Esophagus squamous epithelium (tissue), 5 donors: ENCODE data around the gene KRT84. TPM values are rescaled to one million over a fixed set of nuclear protein-coding genes. Genes with fewer than 3 reads are reported as not detected.

Source experiments
- DNase-seq: peaks from one replicate; lab custom pipeline; 2025; lab: John Stamatoyannopoulos, UW
- H3K27ac ChIP-seq, 4 donors: fragments of 200-600 bp; sonication (generic); one replicate each; pipeline ENCODE4 v1.5.1; 2016 to 2019; ENCODE audit warnings: mild to moderate bottlenecking in 1 of 4
- H3K27me3 ChIP-seq, 4 donors: fragments of 200-600 bp; sonication (generic); 1 replicate in 3 of 4; 2 replicates in 1 of 4; pipeline versions ENCODE4 v1.5.1 to v1.6.0; 2017 to 2021; ENCODE audit warnings: antibody characterized with exemption in 1 of 4
- H3K36me3 ChIP-seq, 3 donors: fragments of 200-600 bp; sonication (generic); one replicate each; pipeline ENCODE4 v1.5.1; 2016 to 2019
- H3K4me1 ChIP-seq, 3 donors: fragments of 200-600 bp; sonication (generic); one replicate each; pipeline ENCODE4 v1.5.1; 2017 to 2019
- H3K4me3 ChIP-seq, 4 donors: fragments of 200-600 bp; sonication (generic); 1 replicate in 3 of 4; 2 replicates in 1 of 4; pipeline ENCODE4 v1.5.1; 2016 to 2019; ENCODE audit warnings: mild to moderate bottlenecking in 2 of 4, moderate library complexity in 1 of 4
- H3K9me3 ChIP-seq, 3 donors: fragments of 200-600 bp; sonication (generic); one replicate each; pipeline ENCODE4 v1.5.1; 2016 to 2019
- POLR2A ChIP-seq, 4 donors: fragments of 450-650 bp; IDR thresholded peaks; one replicate each; pipeline ENCODE4 v1.6.1; 2017; ENCODE audit warnings: antibody characterized with exemption in 4 of 4, mild to moderate bottlenecking in 4 of 4, moderate library complexity in 3 of 4
- WGBS, 2 donors: methylation state at CpG; one replicate each; pipeline ENCODE4 v1.1.5; 2018; 5-methylcytosine and 5-hydroxymethylcytosine counted together
- intact Hi-C: fragments of 100-400 bp; cut with DNase I; formaldehyde crosslinking; loops from one replicate; pipeline ENCODE4 v1.15.0; 2022
- total RNA-seq, 4 donors: library from RNA; depleted of rRNA; stranded (reverse); fragments of >200 nt; gene quantifications; one replicate each; pipeline ENCODE4 v1.1.0, GENCODE V29; 2016
- TF ChIP-seq, protein P1 (sequence below), 6 experiments: fragments of 450-650 bp in 4 of 6; fragments of 200-600 bp in 2 of 6; sonication (generic) in 2 of 6; IDR thresholded peaks; one replicate each; pipeline ENCODE4 v1.5.1; 2016 to 2019; ENCODE audit warnings: antibody characterized with exemption in 6 of 6, mild to moderate bottlenecking in 4 of 6, moderate library complexity in 4 of 6
- donor health status: DM: yes; HTN: yes; CAD: no.

KRT84 gene
- total RNA-seq, 4 donors from 2014 or later = 0.30 TPM; not detected in 3

DNA sequence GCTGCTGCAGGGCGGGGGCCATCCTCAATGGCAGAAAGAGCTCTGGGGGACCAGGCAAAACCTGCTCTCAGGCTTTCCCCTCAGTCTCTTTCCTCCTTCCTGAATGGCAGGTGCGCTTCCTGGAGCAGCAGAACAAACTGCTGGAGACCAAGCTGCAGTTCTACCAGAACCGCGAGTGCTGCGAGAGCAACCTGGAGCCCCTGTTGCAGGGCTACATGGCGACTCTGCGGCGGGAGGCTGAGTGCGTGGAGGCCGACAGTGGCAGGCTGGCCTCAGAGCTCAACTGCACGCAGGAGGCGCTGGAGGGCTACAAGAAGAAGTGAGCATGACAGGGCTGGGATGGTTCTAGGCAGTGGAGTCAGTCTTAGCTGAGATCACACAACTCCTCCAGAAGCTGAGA lies 41.3 kb downstream of the KRT84 start:
- Histone ChIP-seq H3K4me1 (peaks cover 0 to 25% (median 0%) of the 10 kb centered on the region in 3 donors), H3K4me3 (no peak overlapping the region), H3K9me3 (no peaks in the 10 kb centered on the region), H3K27ac (no peak overlapping the region), H3K36me3 (no peaks in the 10 kb centered on the region), H3K27me3 (peaks cover 0 to 36% (median 0%) of the 10 kb centered on the region in 4 donors)
- WGBS, 2 donors = 90 to 94% methylated on average over 2 to 5 of the region's 12 CpGs
- DNase-seq = no peak
- TF ChIP-seq, protein P1, sequence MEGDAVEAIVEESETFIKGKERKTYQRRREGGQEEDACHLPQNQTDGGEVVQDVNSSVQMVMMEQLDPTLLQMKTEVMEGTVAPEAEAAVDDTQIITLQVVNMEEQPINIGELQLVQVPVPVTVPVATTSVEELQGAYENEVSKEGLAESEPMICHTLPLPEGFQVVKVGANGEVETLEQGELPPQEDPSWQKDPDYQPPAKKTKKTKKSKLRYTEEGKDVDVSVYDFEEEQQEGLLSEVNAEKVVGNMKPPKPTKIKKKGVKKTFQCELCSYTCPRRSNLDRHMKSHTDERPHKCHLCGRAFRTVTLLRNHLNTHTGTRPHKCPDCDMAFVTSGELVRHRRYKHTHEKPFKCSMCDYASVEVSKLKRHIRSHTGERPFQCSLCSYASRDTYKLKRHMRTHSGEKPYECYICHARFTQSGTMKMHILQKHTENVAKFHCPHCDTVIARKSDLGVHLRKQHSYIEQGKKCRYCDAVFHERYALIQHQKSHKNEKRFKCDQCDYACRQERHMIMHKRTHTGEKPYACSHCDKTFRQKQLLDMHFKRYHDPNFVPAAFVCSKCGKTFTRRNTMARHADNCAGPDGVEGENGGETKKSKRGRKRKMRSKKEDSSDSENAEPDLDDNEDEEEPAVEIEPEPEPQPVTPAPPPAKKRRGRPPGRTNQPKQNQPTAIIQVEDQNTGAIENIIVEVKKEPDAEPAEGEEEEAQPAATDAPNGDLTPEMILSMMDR (IDR thresholded peaks at IDR 0.05) = no peak
- no peak for TF ChIP-seq POLR2A (IDR thresholded peaks at IDR 0.05)
- intact Hi-C loops = no loop called here

DNA sequence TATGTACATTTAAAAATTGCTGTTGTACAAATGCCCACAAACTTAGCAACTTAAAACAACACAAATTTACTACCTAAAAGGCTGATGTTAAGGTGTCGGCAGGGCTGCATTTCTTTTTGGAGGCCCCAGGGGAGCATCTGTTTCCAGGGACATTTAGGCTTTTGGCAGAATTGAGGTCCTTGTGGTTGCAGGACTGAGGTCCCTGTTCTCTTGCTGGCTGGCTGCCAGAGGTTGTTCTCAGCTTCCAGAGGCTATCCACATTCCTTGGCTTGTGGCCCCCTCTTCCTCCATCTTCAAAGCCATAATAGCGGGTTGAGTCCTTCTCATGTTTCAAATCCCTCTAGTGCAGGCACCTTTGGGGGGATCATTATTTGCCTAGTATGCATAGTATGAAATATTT lies 41.9 kb downstream of the KRT84 start:
- WGBS, 2 donors = 91 to 92% methylated on average over 1 to 2 of the region's 2 CpGs
- Histone ChIP-seq H3K4me3 (no peak overlapping the region), H3K27me3 (peaks cover 0 to 36% (median 0%) of the 10 kb centered on the region in 4 donors), H3K27ac (no peak overlapping the region), H3K9me3 (no peaks in the 10 kb centered on the region), H3K36me3 (no peaks in the 10 kb centered on the region), H3K4me1 (peaks cover 3 to 31% (median 4%) of the 10 kb centered on the region in 3 donors)
- no peak for TF ChIP-seq POLR2A (IDR thresholded peaks at IDR 0.05)
- DNase-seq = no peak
- intact Hi-C loops = no loop called here

DNA sequence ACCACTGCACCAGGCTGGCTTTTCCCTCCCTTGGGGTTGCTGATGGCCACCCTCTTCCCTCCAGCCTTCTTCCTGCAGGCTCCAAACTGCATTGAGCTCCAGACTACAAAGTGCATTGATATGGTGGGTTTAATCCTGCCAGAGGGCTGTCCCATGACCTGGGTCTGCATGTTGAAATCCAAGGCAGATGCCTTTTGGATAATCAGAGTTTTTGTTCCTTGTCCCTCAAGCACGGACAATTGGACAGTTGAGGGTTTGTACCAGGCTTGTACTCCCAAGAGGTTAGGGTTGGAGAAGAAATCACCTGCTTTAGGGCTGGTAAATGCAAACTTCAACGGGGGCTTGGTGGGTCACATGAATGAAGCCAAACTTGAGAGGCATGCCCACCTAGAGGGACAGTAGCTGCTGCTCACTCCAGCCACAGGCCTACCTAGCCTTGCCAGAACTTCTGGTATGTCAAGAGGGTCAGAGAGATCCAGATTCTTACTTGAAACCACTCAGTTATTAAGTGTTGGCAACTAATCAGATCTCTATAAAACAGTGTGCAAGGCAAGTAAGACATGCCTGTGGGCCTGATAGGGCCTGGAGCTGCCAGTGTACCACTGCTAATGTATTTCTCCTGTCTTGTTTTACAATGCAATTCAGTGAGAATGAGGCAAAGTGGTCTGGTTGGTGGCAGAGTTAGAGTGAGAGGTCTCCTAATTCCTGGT lies 42.5 kb downstream of the KRT84 start:
- H3K4me3 ChIP-seq = no peak overlapping the region
- peaks cover 8 to 37% (median 8%) of the 10 kb centered on the region in 3 donors for H3K4me1 ChIP-seq
- H3K27me3 ChIP-seq = peaks cover 0 to 31% (median 0%) of the 10 kb centered on the region in 4 donors
- no peak for DNase-seq
- intact Hi-C loops = no loop called here
- no peaks in the 10 kb centered on the region for H3K36me3 ChIP-seq
- no peaks in the 10 kb centered on the region for H3K9me3 ChIP-seq
- WGBS, 2 donors = 72% methylated on average over 2 of the region's 2 CpGs; no CpG with 5 or more reads in 1 of the 2 donors
- H3K27ac ChIP-seq = no peak overlapping the region
- TF ChIP-seq, protein P1 (IDR thresholded peaks at IDR 0.05) = no peak
- no peak for TF ChIP-seq POLR2A (IDR thresholded peaks at IDR 0.05)

DNA sequence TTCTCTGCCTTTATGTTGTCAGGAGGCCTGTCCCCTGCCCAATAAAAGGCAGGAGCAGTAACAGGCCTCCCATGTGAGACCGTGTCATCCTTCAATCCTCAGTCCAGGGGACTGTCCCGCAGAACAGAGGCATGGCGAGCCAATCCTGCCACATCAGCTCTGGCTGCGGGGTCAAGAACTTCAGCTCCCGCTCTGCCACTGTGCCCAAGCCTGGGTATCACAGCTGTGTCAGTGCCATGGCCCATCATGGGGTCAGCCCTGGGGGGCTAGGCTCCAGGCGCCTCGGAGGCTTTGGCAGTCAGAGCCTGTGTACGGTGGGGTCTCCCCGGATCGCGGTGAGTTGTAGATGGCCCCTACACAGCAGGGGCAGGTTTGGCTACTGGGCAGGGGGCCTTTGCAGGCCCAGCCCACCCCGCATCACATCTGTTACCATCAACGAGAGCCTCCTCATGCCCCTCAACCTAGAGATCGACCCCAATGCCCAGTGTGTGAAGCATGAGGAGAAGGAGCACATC lies 44.3 kb downstream of the KRT84 start:
- DNase-seq = no peak
- Histone ChIP-seq H3K36me3 (no peaks in the 10 kb centered on the region), H3K27ac (no peak overlapping the region), H3K4me3 (no peak overlapping the region), H3K9me3 (peaks cover 0 to 8% (median 0%) of the 10 kb centered on the region in 3 donors), H3K27me3 (peaks cover 0 to 31% (median 0%) of the 10 kb centered on the region in 4 donors), H3K4me1 (peaks cover 8 to 25% (median 8%) of the 10 kb centered on the region in 3 donors)
- TF ChIP-seq, protein P1 (IDR thresholded peaks at IDR 0.05) = no peak
- TF ChIP-seq POLR2A (IDR thresholded peaks at IDR 0.05) = no peak
- WGBS, 2 donors = 69 to 84% methylated on average over 5 to 6 of the region's 14 CpGs
- intact Hi-C loops = no loop called here

DNA sequence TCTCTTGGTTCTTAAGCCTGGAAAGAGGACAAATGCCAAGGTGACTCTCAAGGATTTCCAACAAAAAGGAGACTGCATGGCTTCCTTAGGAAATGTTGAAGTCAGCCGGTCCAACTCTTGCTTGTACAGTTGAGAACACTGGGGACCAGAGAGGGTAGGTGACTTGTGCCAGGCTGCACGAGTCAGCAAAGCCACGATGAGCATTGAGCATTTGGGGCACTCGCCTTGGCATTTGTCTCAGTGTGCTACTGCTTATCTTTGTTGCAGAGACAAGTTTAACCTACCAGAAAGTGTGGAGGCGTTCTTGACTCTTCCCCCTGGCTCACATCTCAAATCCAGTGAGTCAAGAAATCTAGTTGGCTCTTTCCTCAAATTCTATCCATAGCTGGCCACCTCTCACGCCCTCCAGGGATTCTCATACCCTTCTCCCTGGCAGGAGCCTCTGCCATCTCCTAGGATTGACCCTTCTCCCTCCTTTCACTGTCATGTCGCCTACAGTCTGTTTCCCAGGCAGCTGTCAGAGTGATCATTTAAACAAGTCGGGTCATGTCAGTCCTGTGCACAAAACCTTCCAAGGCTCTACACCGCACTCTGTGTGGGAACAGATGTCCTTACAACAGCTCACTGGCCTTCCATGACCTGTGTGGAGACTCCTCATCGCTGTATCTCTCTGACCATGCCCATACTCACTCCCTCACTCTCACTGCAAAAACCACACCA lies 47.1 kb downstream of the KRT84 start:
- 41 to 48% methylated on average over 10 of the region's 10 CpGs for WGBS, 2 donors
- TF ChIP-seq, protein P1 (IDR thresholded peaks at IDR 0.05) = no peak
- TF ChIP-seq POLR2A (IDR thresholded peaks at IDR 0.05) = no peak
- peak overlapping the region in 1 of 4 donors; percentile 20 for H3K27ac ChIP-seq
- intact Hi-C loops = no loop called here
- no peaks in the 10 kb centered on the region for H3K36me3 ChIP-seq
- DNase-seq = no peak
- peaks cover 0 to 23% (median 0%) of the 10 kb centered on the region in 4 donors for H3K27me3 ChIP-seq
- H3K9me3 ChIP-seq = peaks cover 0 to 15% (median 0%) of the 10 kb centered on the region in 3 donors
- no peak overlapping the region for H3K4me3 ChIP-seq
- H3K4me1 ChIP-seq = peaks cover 8 to 18% (median 8%) of the 10 kb centered on the region in 3 donors
